GM21529 (cell line): ENCODE data around the gene LRRC3C.
A peak's percentile ranks its signal among the peaks of the same experiment; 100 is the strongest.
"Not testable (repeated sequence)": the region's sequence is repeated elsewhere in the genome, so short reads cannot be mapped to it uniquely, and the experiment has no call there.

Source experiments
- ATAC-seq: cut with Tn5 transposase; IDR thresholded peaks from one replicate; pipeline ENCODE4 v1.9.1; 2021; ENCODE audit not compliant: unreplicated experiment

LRRC3C gene

DNA sequence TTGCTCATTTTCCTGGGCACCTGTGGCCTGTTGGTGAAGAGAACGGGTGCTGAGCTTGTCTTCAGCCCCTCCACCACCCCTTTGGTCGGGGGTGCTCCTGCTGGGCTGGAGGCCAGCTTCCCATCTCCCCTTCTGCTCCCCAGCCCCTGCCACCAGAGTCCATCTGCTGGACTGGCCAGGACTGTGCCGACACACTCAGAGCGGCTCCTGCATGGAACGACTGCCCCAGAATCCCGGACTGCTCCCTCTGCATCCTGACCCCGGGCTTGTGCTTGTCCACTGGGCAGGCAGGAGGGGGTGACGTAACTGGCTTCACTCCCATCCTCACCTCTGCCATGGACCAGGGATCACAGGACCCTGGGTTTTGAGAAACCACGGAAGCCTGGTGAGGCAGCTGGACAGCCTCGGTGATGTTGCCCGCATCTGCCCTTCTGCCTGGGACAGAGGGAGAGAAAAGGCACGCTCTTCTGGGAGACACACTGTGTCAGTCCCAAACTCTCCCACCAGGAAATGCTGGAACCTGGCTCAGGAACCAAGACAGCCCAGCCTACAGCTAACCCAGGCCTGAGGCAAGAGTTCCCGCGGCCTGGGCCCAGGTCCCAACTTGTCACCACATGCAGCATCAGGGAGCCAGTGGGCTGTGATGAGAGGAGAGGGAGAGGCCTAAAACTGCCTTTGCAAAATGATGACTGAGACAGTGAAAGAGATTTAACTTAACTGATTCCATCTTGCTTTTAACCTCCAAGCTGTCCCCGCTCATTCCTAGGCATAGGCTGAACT is 19.2 kb downstream of the LRRC3C start:
- ATAC-seq: no peak

DNA sequence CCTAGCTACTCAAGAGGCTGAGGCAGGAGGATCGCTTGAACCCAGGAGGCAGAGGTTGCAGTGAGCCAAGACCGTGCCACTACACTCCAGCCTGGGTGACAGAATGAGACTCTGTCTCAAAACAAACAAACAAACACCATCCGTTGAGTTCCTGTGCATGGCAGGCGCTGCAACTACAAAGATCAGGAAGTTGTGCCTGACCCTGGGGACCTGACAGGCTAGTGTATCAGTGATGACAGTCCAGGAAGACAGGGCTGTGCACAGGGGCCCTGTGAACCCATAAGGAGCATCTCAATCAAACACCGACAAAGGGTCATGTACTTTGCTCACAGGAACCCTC is 20.9 kb downstream of the LRRC3C start:
- ATAC-seq: not testable (repeated sequence)

DNA sequence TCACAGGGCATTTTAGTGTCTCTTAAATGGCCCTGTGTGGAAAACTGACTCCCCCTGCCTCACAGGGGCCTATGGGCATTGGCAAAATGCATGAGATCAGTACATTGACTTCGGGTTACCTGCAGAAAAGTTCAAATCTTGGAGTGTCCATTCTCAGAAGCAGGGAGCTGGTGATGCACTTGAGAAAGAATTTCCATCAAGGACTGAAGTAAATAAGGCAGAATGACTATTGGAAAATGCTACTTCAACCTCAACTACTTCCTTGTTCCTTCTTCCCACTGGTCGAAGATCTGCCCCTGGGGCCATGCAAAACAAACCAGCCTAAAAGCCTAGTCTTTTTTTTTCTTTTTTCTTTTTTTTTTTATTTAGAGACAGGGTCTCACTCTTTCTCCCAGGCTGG is 21.5 kb downstream of the LRRC3C start:
- ATAC-seq: no peak

DNA sequence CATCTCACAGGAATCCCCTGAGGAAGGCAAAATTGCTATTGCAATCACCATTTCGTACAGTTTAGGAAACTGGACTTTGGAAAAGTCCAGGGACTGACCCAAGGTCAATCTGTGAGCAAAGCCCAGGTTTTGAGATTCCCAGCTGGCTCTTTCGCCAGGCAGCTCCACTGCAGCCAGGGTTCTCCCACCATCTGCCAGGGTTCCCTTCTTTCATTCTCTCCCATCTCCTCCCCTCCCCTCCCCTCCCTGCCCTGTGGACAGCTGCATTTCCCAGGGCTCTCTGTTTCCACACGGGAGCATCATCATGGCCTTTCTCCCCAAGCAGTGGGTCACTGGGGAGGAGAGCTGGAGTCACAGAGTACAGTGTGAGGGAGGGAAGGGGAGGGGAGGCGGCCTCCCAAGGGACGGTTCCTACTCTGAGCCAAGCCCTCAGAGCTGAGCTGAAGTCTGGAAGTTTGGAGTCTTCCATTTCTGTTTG is 23.4 kb downstream of the LRRC3C start:
- no peak for ATAC-seq

DNA sequence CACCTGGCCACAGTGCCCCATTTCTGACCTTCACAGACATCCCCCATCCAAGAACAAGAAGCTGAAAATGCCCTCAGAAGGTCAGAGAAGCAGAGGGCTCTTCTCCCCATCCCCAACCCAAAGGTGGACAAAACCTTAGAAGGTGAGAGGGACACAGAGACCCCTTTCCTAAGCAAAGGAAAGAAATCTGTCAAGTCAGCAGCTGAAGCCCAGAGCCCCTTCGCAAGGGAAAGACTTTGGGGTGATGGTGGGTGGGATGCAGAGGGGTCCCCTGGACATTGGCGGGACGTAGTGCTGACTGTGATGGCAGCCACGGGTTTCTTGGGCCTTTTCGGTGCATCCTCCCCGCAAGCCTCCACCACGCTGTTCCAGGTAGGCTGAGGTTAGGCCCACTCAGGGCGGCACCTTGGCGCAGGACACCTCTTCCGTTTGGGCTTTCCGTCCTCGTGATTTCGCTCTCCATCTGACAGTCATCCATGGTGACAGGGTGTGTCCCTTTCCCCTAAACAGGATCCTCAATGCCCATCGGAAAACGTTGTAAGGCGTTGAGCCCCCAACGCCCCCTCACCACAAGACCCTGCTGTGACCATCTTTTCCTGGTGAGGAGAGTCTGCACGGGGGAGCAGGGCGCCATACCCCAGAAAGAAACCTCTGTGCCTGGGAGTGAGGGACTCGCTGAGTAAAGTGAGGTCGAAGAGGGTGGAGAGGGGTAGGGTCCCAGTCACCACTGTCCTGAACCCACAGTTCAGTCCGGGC is 24.6 kb downstream of the LRRC3C start:
- ATAC-seq: no peak

DNA sequence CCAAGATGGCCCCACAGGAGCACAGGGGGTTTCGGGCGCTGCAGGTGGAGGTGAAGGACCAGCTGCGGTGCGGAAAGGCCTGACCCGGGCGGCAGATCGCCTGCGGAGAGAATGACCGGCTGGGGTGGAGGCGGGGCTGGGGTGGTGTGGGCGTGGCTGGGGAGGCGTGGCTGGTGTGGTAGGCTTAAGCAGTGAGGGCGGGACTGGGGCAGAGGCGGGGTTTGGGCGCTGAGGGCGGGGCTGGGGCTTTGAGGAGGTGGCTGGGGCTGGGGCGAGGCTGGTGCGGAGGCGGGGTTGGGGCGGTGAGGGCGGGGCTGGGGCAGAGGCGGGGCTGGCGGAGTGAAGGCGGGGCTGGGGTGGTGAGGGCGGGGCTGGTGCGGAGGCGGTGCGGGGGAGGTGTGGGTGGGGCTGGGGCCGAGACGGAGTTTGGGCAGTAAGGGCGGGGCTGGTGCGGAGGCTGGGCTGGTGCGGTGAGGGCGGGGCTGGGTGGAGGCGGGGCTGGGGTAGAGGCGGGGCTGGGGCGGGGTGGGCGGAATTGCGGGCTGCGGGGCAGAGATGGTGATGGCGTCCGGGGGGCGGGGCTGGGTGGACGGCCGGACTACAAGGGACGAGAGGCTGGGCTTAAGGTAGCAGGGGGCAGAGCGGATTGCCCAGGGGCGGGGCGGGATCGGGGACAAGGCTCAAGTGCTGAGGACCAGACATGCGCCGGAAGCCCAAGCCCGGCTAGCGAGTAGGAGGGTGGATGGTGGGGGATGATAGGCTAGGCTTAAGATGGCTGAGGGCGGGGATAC is 25.3 kb downstream of the LRRC3C start:
- peak; percentile 76 for ATAC-seq

DNA sequence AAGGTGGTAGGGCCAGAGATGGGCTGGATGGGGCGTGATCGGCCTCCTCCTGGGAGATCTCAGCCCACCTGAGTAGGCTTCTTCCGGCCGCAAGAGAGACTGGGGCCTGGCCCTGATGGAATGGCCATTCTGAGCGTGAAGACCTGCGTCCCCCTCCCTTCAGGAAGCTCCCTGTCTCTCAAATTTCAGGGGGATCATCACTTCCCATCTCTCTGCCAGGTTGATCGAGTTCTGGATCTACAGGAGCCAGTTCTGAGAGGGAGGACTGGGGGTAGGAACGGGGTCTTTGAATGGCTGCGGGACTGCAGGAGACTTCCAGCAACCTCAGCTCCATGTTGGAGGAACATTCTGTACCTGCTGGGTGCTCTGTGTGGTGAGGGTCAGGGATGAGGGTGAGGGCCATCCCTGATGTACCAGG is 25.9 kb downstream of the LRRC3C start:
- ATAC-seq: no peak

DNA sequence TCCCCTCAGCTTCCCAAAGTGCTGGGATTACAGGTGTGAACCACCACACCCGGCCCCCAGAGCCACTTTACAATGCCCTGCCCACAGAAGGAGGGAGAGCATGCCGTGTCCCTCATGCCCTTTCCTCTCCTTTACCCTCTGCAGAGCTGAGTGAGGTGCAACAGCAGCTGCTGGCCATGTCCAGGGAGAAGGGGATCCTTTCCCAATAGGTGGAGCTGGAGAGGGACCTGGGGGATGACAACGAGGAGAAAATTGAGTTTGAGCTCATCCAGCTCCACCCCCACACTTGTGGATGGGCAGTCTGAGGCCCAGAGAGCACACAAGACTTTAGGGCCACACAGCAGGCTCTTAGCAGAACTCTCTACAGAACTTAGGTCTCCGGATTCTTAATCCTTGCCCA is 27.3 kb downstream of the LRRC3C start:
- ATAC-seq: no peak

DNA sequence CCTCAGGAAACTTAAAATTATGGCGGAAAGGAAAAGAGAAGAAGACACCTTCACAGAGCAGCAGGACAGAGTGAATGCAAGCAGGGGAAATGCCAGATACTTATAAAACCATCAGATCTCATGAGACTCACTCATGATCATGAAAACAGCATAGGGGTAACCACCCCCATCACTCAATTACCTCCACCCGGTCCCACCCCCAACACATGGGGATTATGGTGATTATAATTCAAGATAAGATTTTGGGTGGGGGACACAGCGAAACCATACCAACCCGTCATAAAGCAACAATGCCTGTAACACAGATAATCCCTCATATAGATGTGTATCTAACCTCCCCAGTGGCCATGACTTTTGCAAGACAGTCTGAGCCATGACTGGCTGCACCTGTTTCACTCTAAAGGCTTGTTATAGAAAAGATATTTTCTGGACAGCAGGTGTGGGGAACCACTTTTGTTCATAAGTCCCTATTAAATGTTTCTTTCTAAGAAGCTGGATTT is 28.2 kb downstream of the LRRC3C start:
- no peak for ATAC-seq

DNA sequence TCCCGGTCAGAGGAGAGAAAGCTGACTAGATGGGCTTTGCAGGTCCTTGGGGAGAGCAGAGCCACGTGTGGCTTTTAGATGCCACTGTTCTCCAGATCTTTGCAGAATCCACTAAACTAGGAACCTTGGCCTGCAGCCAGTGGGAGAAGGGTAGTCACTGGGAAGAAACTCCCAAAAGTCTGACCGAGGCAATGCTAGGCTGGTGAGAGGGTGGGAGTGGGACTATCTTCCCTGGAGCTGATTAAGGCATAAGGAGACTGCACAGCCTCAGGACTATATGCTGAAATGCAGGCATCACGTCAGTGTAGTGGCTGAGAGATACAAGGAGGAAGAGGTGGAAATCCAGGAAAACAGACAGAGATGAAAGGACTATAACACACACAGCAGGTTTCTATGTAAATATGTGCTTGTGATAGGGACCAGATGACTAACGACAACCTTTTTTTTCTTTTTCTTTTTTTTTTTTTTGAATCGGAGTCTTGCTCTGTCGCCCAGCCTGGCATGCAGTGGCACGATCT is 33.1 kb downstream of the LRRC3C start:
- no peak for ATAC-seq

DNA sequence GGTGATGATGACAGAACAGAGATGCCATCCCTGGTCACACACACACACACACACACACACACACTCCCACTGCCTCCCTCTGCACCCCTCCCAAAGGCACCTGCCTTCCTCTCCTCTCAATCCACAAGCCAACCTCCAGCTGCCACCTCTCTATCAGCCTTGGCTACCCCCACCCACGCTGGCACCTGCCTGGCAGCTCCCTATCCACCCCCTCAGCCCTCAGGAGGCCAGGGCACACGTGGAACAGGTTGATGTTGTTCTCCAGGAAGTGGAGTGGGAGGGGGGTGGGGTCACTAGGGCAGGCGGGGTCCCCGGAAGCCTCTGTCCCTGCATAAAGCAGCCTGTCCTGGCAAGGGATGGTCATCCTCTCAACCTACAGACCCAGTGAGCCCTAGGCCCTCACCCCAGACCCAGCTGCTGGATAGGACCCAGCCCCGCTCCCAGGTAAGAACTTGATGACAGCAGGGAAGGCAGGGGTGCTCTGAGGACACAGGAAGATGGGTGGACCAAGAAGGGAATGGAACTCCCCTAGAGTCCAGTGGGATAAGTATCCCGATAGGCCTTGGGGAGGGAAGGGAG is 35.2 kb downstream of the LRRC3C start, which contains the start of gene GSDMA:
GSDMA (plus strand) TSS at position 363 of the 579 bp plus-strand sequence. CDS start 2,684 bp downstream, outside the sequence.
- no peak for ATAC-seq

DNA sequence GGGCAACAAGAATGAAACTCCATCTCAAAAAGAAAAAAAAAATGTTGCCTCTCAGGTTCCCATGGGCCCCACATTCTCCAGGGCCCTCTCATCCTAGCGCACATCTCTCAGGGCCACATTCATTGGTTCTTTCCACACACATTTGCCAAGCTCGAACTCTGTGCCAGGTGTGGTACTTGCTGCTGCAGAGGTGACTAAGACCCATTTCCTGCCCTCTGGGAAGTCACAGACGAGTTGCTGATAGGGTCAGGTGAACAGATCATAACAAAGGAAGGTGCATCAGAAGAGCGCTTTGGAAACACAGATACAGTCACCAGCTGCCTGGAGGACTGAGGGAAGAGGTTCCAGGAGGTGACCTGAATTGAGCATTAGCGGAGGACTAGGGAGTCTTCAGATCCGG is 36.3 kb downstream of the LRRC3C start:
- ATAC-seq: no peak

DNA sequence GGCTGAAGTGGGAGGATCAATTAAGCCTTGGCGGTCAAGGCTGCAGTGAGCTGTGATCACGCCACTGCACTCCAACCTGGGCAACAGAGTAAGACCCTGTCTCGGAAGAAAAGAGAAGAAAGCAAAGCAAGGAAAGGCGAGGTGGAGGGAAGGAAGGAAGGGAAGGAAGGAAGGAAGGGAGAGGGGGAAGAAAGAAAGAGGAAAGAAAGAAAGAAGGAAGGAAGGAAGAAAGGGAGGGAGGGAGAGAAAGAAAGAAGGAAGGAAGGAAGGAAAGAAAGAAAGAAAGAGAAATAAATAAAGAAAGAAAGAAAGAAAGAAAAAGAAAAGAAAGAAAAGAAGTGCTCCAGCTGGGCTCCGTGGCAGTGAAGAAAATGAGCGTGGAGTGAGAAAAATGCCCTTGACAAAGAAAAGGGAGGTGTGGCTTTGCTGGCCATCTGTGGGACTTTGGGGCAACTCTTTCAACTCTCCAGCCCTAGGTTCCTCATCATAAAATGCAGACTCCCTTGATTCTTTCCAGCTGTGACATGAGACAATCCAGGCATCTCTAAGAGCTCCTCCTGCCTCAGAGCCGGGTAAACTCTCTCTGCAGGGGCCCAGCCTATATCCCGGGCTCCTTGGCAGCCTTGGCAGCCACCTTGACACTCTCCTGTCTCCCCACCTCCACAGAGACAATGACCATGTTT is 37.6 kb downstream of the LRRC3C start:
- no peak for ATAC-seq

DNA sequence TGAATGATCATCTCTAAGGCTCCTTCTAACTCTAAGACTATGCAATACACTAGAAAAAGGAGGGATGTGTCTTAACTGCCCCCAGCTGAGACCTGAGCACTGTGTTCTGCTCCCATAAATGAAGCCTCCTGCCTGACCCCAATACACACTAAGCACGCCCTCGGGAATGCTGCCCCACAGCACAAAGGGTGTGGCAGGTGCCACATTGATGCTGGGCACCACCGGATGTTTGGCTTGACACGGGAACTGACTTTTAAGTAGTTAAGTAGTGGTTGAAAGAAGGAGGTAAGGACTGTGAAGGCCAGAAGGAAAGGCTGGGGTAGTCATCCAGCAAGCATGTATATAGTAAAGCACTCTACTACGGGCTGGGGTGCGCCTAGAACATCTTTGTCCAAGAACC is 39.2 kb downstream of the LRRC3C start:
- no peak for ATAC-seq

DNA sequence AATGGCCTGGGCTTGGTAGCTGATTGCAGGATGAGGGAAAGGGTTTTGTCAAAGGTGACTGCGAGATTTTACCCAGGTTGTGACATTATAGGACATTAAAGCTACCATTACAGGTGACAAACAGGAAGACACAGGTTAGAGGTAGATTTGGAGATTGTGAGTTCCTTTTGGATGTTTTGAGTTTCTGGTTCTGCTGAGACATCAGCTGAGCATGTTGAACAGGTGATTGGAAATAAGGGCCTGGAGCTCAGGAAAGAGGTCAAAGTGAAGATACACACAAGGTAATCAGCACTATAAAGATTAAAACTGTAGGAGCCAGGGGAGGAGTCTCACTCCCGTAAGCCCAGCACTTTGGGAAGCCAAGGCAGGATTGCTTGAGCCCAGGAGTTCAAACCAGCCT is 41.2 kb downstream of the LRRC3C start:
- ATAC-seq: no peak

DNA sequence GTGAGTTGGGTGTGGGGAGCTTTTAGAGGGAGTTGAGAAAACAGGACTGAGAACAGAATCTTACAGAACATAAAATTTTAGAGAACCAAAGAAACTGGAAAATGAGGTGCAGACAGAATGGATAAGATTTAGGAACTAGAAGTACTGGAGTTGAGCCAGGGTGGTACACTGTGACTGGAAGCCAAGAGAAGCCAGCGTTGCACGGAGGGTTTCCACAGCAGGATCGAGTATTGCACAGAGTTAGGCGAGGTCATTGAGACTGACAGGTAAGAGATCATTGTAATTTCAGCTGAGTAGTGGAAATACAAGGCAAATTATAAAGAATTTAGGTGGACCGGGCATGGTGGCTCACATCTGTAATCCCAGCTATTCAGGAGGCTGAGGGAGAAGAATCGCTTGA is 41.8 kb downstream of the LRRC3C start:
- ATAC-seq: no peak

DNA sequence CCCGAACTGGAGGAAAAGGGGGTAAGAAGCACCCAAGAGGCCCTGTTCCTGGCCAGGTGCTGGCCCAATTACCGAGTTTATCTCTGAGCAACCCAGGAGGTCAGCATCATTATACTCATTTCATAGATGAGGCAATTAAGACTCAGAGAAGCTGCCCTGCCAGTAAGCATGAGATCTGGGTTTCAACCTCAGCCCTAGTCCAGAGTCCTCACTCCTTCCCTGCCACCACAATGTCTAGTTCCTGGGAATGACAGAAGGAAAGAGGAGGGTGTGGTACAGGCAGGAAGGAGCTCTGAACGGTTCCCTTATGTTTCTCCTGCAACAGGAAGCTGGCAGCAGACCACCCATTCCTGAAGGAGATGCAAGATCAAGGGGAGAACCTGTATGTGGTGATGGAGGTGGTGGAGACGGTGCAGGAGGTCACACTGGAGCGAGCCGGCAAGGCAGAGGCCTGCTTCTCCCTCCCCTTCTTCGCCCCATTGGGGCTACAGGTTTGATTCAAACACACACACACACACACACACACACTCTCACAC is 42.7 kb downstream of the LRRC3C start:
- no peak for ATAC-seq

DNA sequence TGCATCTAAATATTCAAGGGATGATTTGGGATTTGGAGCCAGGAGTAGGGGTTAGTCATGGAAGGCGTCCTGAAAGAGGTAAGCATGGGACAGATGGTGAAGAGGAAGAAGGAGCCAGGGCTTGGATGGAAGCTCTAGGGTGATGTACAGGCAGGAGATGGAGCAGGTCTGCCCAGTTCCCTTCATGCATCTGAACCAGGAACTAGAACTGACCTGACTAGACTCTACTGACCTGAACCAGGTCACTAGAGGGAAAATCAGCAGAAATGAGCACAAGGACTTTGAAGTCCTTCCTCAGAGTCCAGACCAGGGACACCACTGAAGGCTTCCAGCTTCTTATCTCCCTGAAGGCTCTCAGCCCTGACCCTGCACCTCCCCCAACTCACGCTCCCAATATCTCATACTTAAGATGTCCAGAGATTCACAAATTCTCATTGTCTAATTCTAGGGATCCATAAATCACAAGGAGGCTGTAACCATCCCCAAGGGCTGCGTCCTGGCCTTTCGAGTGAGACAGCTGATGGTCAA is 43.6 kb downstream of the LRRC3C start:
- ATAC-seq: no peak

DNA sequence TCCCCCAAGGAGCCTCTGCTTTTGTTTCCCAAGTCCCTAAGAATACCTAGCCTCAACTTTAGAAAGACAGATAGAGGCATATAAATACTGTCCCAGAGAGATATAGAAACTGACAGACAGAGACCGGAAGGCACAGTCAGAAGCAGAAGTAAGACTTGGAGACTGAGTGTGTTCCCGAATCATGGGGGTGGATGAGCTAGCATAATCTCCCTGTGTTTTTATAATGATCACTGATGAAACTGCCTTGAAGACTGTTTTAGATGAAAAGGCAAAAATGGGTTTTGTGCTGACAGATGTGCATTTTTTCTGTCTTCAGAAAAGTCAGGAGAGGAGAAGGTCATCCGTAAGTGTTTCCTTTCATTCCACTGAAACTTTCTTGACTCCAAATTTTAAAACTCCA is 44.7 kb downstream of the LRRC3C start:
- no peak for ATAC-seq

DNA sequence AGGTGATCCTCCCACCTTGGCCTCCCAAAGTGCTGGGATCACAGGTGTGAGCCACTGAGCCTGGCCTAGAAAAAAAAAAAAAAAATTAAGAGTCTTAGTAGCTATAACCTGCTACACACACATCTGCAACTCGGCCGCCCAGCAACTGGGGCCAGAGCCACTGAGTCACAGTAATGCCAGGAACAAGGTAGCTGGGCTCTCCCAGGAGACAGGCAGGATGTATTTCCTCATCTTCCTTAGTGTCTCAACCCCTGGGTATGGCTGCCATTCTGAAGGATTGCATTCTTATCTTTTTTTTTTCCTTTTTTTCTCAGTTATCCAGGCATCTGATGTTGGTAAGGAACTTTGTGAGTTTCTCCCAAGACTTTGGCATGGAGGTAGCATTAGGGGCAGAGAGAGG is 46.0 kb downstream of the LRRC3C start:
- no peak for ATAC-seq
